ENCODE results near the gene ARHGAP26.
"Not testable (repeated sequence)": the region's sequence is repeated elsewhere in the genome, so short reads cannot be mapped to it uniquely, and the experiment has no call there.

Gene ARHGAP26

DNA sequence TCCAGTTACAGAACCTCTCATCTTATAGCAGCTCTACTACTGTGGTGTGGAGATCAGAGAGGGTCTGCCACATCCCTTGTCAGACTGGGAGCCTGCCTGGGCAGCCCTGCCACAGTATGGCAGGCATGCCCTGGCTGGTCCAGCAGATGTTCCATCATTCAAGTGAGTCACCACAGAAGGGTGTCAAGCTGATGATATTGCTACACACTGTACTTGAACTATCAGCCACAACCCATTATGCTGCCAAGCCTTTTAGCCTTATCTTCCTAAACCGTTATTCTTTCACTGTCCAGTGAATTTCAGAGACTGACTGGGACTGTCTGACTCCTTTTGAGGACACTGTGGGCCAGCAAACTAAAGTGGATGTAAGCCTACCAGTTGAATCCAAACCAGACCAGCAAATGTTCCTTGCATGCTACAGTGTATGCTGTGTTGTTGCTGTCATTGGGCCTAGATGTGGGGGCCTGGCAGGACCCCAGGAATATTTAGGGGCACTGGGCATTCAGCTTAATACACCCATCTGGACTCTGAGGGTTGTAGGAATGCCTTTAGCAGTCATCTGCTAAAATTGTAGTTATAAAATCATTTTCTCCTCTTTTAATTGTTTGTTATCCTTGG, 430.7 kb downstream of the ARHGAP26 start:
- DNase-seq: peak; percentile 69

DNA sequence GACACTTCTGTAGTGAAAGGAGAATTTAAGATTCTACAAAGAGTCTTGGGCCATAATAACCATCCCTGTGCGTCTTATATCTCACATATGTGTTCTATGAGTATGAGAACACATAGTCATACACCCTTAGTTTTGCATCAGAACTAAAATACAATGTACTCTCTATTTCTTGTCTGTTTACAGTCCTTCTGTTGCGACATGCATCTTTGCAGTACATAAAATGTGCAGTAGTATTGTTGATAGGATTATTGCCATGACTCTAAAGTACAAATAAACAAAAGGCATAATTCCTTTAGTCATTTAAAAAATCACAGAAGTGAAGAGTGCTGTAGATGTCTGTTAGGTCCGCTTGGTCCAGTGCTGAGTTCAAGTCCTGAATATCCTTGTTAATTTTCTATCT, 431.4 kb downstream of the ARHGAP26 start:
- no peak for DNase-seq

DNA sequence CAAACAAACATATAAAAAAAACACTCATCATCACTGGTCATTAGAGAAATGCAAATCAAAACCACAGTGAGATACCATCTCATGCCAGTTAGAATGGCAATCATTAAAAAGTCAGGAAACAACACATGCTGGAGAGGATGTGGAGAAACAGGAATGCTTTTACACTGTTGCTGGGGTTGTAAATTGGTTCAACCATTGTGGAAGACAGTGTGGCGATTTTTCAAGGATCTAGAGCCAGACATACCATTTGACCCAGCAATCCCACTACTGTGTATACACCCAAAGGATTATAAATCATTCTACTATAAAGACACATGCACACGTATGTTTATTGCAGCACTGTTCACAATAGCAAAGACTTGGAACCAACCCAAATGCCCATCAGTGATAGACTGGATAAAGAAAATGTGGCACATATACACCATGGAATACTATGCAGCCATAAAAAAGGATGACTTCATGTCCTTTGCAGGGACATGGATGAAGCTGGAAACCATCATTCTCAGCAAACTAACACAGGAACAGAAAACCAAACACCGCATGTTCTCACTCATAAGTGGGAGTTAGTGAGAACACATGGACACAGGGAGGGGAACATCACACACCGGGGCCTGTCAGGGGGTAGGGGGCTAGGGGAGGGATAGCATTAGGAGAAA, 433.3 kb downstream of the ARHGAP26 start:
- DNase-seq: not testable (repeated sequence)

DNA sequence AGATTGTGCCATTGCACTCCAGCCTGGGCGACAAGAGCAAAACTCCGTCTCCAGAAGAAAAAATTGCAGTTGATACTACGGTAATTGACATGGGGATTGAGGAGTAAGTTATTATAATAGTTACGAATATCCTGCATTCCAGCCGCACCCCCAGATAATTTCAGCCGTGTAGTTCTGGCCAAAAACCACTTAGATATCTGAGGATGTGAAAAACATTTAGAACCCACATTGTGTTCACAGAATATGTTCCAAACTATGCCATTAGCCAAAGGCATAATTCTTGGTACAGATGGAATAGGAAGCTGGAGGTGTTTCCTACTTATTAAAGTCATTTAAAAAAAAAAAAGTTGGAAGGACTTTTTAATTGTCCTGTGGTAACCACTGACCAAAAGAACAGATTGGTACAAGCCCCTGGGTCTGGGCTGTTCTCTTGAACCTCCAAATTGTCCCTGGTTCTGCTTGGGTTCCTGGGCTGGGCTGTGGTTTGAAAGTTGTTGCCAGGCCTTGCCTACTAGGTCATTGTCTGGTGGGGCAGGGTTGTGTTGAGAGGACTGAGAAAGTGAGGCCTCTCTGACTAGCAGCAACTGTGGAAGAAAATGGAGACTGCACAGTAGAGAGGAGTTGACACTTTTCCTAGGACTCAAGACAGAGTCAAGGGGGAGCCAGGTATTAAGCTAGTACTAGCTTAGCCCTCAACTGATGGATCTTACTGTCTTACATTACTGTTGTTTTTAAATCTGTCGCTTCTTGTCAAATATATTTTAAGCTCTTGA, 434.5 kb downstream of the ARHGAP26 start:
- no peak for DNase-seq

DNA sequence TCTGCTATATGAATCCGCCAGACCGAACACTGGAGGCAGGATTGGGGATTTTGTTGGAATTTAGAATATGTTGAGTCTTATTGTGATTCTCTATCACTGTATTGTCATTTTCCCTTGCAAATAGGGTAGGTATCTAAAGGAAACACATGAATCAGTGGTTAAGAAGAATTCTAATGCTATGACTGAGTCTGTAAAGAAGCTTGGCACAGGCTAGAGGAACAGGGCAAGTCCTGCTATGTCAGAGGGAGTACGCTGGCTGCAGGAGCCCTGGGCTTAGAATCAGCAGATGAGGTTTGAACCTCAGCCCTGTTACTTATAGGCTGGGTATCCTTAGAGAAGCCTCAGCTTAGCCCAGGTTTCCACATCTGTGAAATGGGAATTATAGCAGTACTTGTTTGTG, 435.2 kb downstream of the ARHGAP26 start:
- DNase-seq: no peak

DNA sequence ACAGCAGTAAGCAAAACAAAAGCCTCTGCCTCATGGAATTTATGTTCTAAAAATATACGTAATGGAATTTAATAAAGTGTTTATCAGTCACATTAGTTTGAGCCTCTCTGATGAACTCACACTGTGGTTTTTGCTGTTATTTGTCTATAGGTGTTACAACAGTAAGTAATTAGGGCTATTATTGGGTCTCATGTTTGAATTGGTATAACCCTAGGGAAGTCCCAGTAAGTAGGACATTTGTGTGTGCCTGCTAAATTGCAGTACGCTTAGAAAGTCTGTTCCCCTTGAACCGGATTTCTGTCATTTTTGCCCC, 435.7 kb downstream of the ARHGAP26 start:
- DNase-seq: no peak

DNA sequence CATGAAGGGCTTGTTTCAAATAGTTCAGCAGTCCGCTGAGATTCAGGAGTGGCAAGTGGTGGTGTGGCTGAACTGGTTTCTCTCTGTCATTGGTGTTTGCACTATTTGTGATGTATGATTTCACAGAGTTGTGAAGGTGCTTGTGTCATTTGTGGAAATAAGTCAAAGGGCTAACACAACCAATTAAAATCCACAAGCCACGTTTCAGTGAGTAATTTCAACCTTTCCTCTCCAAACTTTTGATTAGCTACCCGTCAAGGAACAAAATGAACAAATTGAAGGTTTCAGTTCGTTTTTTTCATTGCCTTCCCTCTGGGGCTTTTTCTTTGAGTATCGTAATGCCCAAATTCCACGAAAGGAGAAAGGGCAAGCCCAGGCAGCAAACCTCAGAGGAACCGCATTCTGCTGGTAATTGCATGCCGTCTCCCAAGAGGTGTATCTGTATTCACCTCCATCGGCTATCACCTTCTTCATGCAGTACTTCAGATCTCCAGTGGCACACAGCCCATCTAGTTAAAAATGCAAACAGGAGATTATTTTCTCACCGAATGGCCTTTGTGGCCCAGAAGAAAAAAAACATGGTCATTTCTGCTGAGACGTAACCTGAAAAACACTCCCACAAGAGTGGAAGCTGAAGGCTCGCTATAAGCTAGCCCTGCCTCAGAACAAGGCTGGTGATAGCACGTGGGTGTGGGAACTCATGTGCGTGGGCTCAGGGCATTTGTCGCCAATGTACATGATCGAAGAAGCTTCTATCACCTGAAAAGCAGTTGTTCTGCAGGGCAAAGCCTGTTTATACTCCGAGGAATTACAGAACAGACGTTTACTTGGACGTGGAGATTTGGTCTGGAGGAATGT, 436.2 kb downstream of the ARHGAP26 start:
- DNase-seq: no peak

DNA sequence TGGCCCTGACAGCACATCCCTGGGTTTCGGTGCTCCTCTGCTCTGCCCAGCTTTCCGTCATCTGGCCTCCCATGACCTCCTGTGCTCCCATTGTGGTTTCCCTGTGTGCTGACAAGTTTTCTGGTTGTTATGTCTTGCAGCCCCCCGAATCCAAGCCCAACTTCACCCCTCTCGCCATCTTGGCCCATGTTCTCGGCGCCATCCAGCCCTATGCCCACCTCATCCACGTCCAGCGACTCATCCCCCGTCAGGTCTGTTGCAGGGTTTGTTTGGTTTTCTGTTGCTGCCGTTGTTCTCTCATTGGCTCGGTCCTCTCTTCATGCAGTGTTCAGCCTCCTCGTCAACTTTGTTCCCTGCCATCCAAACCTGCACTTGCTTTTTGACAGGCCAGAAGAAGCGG, 436.9 kb downstream of the ARHGAP26 start:
- DNase-seq: no peak

DNA sequence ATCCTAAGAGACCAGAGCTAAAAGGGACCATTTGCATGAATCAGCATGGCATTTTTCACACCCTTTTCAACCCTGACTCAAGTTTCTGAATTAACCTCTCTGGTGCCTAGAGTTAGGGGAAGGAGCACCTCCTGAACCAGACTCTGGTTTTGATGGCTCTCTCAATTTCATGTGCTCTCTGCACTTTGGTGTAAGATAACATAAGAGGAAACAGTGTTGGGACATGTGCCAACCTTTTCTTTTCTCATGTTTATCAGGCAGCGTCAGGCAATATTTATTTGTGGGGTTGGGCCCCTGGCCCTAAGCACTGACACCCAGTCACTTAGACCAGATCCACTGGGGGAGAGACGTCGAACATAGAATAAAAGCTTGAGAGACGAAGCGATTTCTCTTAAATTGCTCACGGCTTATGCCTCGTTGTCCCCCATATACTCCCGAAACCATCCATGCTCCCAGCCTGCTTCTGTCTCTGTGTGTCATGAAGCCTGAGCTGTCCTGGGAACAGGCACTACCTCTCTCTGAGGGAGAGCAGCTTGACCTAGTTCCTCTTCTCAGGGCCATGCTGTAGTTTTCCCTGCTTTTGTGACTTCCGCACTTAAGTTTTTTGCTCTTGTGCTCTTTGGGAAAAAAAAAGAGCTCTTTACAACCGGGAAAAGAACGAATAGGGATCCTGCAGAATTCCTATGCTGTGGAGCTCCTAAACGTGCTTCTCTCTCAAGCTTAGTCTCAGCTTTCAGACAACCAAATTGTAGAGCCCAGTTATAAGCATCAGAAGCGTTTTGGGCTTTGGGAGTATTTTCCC, 437.6 kb downstream of the ARHGAP26 start:
- no peak for DNase-seq

DNA sequence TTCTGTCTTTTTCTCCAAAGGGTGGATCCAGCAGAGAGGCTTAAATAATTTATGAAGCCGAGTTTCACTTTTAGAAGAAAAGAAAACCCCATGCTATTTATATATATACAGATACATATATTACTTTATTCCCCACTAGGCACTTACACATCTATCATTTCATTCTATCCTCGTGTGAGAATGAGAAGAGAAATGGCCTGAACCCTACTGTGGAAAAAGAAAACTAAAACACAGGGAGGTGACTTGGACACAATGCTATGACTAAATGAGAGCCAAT, 438.1 kb downstream of the ARHGAP26 start:
- no peak for DNase-seq

DNA sequence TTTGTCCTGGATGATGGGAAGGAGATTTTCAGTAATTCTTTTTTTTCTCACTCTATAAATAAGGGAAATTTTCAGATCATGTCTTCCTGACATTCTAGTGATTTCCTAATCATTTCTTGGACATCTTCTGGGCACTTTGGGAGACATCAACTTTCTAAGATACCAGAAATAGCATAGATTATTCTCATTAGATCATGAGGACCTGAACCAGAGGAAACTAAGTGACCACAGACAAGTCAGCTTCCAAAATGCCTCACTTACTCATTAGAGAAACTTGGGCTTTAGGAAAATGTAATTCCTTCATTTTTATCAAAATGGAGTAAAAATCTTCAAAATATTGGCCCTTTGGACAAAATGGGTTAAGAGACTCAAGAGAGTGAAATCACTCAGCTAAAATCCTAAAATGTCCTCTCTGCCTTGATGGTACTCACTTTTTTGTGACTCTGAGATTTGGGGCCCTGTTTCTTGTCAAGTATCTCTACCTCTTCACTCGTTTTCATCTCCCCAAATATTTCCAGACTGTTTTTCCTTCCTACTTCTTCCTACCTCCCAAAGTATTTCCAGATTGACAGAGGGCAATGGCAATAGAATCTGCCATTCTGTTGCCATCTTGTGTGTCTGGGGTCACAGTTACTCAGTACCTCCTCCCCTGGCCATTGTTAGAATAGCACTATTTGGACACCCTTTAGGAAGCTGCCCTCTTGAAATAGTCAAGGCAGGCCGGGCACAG, 438.8 kb downstream of the ARHGAP26 start:
- no peak for DNase-seq

DNA sequence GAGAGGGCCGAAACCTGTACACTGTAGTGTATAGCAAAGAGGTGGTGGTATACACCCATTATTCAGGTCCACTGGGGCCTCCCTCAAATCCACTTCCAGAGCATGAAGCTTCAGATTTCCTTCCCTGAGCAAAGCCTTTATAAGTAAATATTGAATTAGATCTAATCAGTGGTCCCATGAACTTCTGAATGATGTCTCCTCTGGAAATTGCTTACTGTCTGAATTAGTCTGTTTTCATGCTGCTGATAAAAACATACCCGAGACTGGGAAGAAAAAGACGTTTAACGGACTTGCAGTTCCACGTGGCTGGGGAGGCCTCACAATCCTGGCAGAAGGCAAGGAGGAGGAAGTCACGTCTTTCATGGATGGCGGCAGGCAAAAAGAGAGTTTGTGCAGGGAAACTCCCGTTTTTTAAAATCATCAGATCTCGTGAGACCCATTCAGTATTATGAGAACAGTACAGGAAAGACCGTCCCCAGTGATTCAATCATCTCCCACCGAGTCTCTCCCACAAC, 439.8 kb downstream of the ARHGAP26 start:
- DNase-seq: no peak

DNA sequence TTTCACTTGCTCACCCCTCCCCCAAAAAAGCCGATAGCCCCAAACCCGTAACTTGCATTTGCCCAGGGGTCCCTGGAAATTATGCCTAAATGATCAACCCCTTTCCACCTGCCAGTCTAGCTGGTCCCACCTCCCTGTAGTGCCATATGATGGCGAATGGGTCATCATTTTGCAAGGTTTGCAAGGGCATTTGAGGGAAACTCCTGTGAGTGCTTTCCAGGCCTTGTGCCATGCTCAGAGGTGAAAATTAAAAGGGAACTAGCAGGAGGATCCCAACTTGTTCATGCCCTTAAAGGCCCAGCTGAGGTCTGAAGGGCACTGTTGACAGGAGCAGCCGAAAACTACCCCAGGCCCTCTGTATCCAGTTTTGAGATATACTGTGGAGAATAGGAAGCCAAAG, 440.4 kb downstream of the ARHGAP26 start:
- DNase-seq: no peak

DNA sequence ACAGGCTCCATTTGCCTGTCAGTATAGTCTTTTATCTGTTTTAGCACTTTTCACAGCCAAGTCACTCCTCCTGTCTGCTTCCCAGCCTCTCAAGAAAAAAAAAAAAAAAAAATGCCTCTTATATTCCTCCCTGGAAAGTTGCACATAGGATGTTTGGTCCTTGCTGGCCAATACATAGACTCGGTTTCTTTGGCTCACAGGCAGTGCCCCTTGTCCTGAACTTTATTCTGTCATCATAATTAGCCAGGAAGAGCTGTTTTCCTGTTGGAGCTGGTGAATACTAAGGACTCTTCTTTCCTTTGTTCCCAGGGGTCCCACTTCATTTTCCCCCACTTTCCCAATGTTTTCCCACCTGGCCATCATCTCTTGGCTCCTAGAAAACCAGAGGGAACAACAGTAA, 442.1 kb downstream of the ARHGAP26 start:
- no peak for DNase-seq

DNA sequence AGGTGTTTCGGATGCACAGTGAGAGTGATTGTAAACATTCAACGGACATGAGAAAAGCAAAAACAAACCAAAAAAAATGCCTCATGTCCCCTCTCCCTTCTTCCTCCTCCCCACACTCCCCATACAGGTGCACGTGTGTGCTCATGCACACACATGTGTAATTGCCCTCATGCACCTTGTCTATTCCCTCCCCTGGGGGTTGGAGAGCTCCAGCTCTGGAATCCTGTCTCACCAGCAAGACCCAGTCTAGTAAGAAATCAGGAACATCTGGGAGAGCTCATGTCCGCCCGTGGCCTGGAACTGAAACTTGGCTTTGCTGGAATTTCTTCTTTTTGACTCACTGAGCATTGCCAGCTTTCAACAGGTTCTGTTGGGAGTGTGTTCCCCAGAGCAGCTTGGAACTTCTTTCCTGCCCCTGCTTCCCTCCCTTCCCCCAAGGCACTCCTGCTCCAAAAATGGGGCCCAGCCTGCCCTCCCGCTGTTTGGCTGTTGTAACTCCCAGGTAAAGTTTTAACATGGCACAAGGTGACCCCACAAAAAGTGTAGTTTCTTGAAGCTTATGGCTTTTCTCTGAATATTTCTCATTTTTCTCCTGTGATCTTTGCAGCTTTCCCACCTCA, 443.2 kb downstream of the ARHGAP26 start:
- peak; percentile 67 for DNase-seq

DNA sequence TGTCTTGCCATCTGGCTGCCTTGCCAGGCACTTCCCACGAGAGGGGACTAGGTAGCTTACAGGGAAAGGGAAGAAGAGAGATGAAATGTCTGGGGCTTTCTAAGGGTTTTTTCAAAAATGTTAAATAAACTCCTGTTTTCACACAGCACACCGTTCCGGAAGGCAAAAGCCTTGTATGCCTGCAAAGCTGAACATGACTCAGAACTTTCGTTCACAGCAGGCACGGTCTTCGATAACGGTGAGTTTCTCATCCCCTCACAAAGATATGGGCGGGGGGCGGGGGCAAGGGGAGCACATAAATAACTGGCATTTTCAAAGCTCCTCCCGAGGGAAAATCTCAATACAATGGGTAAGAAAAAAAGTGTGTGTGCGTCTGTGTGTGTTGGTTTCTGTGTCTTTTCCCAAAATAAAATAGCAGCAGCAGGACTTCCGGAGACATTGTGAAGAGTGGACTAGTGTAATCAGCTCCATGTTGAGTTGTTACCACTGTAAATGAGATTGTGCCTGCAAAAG, 443.7 kb downstream of the ARHGAP26 start:
- peak; percentile 42 for DNase-seq

DNA sequence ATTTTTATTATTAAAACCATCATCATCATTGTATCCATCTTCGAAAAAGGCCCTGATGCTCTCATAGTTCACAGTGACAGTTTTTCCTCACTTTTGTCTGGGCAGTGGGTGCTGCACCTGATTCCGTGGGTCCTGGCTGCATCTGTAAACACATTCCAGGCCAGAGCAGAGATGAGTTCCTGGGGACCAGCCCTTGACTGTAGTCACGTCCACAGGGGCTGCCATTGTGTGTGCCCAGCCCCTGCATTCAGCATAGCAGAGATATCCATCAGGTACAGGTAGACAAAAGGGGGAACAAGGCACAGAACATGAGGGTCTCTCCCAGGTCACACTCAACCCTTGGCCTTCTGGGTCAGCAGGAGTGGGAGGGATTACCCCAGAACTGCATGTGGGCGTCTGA, 444.3 kb downstream of the ARHGAP26 start:
- DNase-seq: peak; percentile 33

DNA sequence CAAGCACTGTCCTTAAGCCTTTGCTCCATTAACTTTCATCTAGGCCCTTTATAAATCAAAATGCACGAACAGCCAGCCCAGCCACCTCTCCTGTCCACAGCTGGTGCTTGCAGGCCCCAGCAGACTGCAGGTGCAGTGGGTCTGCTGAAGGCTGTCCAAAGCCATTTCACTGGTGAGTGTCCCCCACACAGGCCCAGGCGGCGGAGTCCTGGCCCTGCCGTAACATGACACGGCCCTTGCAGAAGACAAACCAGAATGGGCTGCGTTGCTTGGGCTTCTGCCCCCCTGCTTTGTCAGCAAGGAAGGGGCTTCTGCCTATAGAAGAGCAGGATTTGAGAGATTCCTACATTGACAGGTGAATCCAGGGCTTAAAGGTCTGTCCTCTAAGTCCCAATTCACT, 444.7 kb downstream of the ARHGAP26 start:
- DNase-seq: peak; percentile 32

DNA sequence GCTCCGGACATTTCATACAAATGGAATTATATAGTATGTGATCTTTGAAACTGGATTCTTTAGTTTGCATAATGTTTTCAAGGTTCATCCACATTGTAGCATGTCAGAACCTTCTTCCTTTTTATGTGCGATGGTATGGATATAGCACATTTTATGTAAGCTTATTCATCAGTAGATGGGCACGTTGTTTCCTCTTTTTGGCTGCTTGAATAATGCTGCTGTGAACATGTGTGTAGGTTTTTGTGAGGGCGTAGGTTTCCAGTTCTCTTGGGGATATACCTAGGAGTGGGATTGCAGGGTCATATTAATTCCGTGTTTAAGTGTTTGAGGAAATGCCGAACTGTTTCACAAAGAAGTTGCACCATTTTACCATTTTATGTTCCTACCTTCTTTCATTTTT, 445.5 kb downstream of the ARHGAP26 start:
- DNase-seq: no peak

DNA sequence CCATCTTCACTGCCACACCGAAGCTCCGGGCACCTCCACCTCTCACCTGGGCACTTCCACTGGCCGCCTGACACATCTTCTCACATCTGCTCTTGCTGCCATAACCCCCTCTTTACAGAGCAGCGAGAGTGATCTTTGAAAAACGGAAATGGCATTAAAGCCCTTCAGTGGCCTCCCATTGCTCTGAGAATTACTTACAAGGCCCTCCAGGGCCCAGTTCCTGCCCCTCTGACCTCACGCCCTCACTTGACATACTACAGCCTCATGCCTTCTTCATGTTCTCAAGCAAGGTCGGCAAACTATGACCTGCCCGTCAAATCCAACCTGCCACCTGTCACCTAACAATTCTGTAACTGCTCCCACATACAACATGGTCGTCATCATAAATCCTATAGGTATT, 446.0 kb downstream of the ARHGAP26 start:
- DNase-seq: peak; percentile 15
